ENCODE data around the gene TIPIN. TPM values are rescaled to one million over a fixed set of nuclear protein-coding genes. Genes with fewer than 3 reads are reported as not detected.

The TIPIN gene
- 7.1 and 15.3 TPM in 2 replicates for total RNA-seq

DNA sequence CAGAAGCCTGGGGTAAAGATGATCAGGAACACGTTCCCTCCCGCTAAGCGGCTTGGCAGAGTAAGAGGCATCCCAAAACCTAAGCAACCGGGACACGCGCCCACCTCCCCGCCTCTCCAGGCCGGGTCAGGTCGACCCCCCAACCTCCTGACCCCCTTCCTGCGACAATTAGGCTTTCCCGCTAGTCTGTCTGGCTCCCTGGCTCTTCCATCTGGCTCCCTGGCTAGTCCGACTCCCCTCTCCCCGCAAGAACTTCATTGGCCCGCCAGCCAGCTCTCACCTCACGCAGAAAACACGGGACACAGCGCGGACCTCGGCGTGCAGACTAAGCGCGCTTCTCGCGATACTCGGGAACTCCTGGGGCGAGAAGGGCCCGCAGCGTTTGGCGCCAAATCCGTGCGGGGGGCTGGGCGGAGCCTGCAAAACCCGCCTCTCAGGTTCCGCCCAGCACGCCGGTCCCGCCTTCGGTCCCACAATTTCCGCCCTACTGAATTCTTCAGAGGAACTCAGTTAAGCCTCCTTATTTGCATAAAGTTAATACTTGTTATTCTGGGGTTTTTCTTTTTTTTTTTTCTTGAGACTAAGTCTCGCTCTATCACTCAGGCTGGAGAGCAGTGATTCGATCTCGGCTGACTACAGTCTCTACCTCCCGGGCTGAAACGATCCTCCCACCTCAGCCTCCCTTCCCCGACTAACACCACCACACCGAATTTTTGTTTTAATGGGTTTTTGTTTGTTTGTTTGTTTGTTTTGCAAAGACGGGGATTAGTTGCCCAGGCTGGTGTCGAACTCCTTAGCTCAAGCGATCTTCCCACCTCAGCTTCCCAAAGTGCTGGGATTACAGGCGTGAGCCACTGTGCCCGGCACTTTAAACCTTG, at the start of gene TIPIN:
TSS of gene TIPIN (minus strand) at position 327 of the 878 bp plus-strand sequence. CDS start 3,738 bp downstream, outside the sequence.

GRCh38 chr15:66386204-66387123, 30.0 kb upstream of the TIPIN start, which contains the start of gene MAP2K1:
Gene MAP2K1, plus strand, starts transcription at chr15:66386912. Its CDS starts 436 bp downstream, at chr15:66387348.

DNA sequence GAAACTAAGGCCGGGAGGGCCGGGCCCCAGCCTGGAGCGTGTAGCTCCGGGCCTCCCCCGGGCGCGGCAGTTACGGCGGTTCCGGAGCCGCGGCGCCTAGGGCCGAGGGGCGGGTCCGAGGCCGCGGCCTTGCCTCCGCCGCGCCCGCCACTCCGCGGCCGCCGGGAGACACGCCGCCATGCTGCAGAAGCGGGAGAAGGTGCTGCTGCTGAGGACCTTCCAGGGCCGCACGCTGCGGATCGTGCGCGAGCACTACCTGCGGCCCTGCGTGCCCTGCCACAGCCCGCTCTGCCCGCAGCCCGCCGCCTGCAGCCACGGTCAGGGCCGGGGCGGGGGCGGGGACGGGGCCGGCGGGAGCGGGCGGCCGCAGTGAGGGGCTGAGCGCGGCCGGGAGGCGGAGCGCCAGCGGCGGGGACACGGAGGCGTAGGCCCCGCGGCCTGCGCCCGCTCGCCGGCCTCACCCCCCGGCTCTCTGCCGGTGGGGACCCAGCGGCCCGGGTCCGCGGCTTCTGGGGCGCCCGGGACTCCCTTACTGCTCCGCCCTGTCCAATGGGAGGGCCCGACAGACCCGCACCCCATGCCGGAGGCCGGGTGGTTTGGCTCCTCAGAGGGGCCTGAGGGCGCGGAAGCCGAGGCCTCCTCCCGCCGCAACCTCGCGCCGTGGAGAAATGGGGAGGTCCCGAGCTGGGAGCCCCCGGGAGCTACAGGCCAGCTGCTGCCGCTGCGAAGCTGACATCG, 62.9 kb downstream of the TIPIN start, which contains the start of gene DIS3L:
TSS of gene DIS3L (plus strand) at position 150 of the 738 bp plus-strand sequence. CDS start at position 179, 29 bp downstream.

Other genes starting within 250 kb of the TIPIN start
- under 0.01 TPM in 1 of 2 replicates, not detected in the other for gene MEGF11, start 102.9 kb downstream of the TIPIN start, total RNA-seq
- 17.4 and 21.1 TPM in 2 replicates for gene DIS3L, start 63.1 kb downstream of the TIPIN start, total RNA-seq
- gene MAP2K1, start 30.2 kb upstream of the TIPIN start, total RNA-seq = 43.7 and 61.4 TPM in 2 replicates
- gene SNAPC5, start 141.1 kb upstream of the TIPIN start, total RNA-seq = 16.4 and 24.4 TPM in 2 replicates
- gene RPL4, start 148.2 kb upstream of the TIPIN start, total RNA-seq = 1,890 and 1,891 TPM in 2 replicates
- gene ZWILCH, start 148.6 kb upstream of the TIPIN start, total RNA-seq = 13.6 and 26.0 TPM in 2 replicates
- gene LCTL, start 209.3 kb upstream of the TIPIN start, total RNA-seq = 0.09 TPM in 1 of 2 replicates, not detected in the other